MM.1S (cell line): ENCODE measurements around the gene TMX1.

Experiments
- DNase-seq: peaks from one replicate; pipeline ENCODE4 v3.0.0-alpha.2; 2015
- H2AFZ ChIP-seq: fragments of 300-600 bp; sonication (generic); 2 replicates; pipeline ENCODE4 v1.6.0; 2016; ENCODE audit warnings: antibody characterized with exemption, low read length
- H3F3A ChIP-seq: fragments of 300-600 bp; sonication (generic); 2 replicates; pipeline ENCODE4 v1.6.1; 2016; ENCODE audit warnings: mild to moderate bottlenecking, antibody characterized with exemption, low read length, moderate library complexity, mixed read lengths; ENCODE audit not compliant: insufficient read depth
- H3K27ac ChIP-seq: fragments of 300-600 bp; sonication (generic); 2 replicates; pipeline ENCODE4 v1.5.1; 2016; ENCODE audit warnings: mild to moderate bottlenecking, low read length
- H3K27me3 ChIP-seq: fragments of 300-600 bp; sonication (generic); replicated peaks from 2 replicates; pipeline ENCODE4 v1.6.0; 2016; ENCODE audit warnings: low read length; ENCODE audit not compliant: insufficient read depth
- H3K36me3 ChIP-seq: fragments of 300-600 bp; sonication (generic); replicated peaks from 2 replicates; pipeline ENCODE4 v1.6.1; 2016; ENCODE audit warnings: mild to moderate bottlenecking, low read length, mixed read lengths; ENCODE audit not compliant: insufficient read depth
- H3K4me1 ChIP-seq: fragments of 300-600 bp; sonication (generic); 2 replicates; pipeline ENCODE4 v1.6.1; 2016; ENCODE audit warnings: low read length, mixed read lengths
- H3K4me2 ChIP-seq: fragments of 300-600 bp; sonication (generic); 2 replicates; pipeline ENCODE4 v1.6.0; 2016; ENCODE audit warnings: low read depth, low read length
- H3K4me3 ChIP-seq: fragments of 300-600 bp; sonication (generic); 2 replicates; pipeline ENCODE4 v1.5.1; 2016; ENCODE audit warnings: low read length, mixed read lengths
- H3K79me2 ChIP-seq: fragments of 300-600 bp; sonication (generic); 2 replicates; pipeline ENCODE4 v1.6.1; 2016; ENCODE audit warnings: mixed run types, low read length, mixed read lengths
- H3K9ac ChIP-seq: fragments of 300-600 bp; sonication (generic); 2 replicates; pipeline ENCODE4 v1.6.1; 2016; ENCODE audit warnings: low read length, mixed read lengths
- H3K9me2 ChIP-seq: fragments of 300-600 bp; sonication (generic); replicated peaks from 2 replicates; pipeline ENCODE4 v1.6.1; 2016; ENCODE audit warnings: mild to moderate bottlenecking, low read length, mixed read lengths; ENCODE audit not compliant: insufficient read depth
- H3K9me3 ChIP-seq: fragments of 300-600 bp; sonication (generic); replicated peaks from 2 replicates; pipeline ENCODE4 v1.6.1; 2016; ENCODE audit warnings: mild to moderate bottlenecking, low read length, mixed read lengths; ENCODE audit not compliant: insufficient read depth
- H4K20me1 ChIP-seq: fragments of 300-600 bp; sonication (generic); 2 replicates; pipeline ENCODE4 v1.6.1; 2016; ENCODE audit warnings: mild to moderate bottlenecking, low read length, moderate library complexity, mixed read lengths; ENCODE audit not compliant: insufficient read depth
- EZH2 ChIP-seq: fragments of 300-600 bp; sonication (generic); optimal IDR thresholded peaks from 2 replicates; pipeline ENCODE3; 2017; ENCODE audit warnings: low read depth, mild to moderate bottlenecking, antibody characterized with exemption, low read length, mixed read lengths
- EZH2phosphoT487 ChIP-seq: fragments of 300-600 bp; sonication (generic); IDR thresholded peaks from 2 replicates; pipeline ENCODE4 v1.6.1; 2018; ENCODE audit warnings: antibody characterized with exemption, low read length
- TF ChIP-seq, protein P1 (sequence below): fragments of 300-600 bp; sonication (generic); IDR thresholded peaks from 2 replicates; pipeline ENCODE4 v1.5.1; 2016; ENCODE audit warnings: antibody characterized with exemption, low read length, mixed read lengths

Gene TMX1

GRCh38 chr14:51253880-51254279, 13.8 kb downstream of the TMX1 start:
- Histone ChIP-seq H3K9me2 (no peaks in the 10 kb centered on the region), H3K27me3 (no peaks in the 10 kb centered on the region), H4K20me1 (no peaks in the 10 kb centered on the region), H3F3A (no peaks in the 10 kb centered on the region), H3K36me3 (no peaks in the 10 kb centered on the region), H3K27ac (no peak overlapping the region), H3K9me3 (no peaks in the 10 kb centered on the region), H3K4me2 (no peak overlapping the region), H2AFZ (no peak overlapping the region), H3K9ac (no peak overlapping the region), H3K4me1 (no peaks in the 10 kb centered on the region), H3K4me3 (no peak overlapping the region), H3K79me2 (no peaks in the 10 kb centered on the region)
- no peak for TF ChIP-seq EZH2
- TF ChIP-seq, protein P1, sequence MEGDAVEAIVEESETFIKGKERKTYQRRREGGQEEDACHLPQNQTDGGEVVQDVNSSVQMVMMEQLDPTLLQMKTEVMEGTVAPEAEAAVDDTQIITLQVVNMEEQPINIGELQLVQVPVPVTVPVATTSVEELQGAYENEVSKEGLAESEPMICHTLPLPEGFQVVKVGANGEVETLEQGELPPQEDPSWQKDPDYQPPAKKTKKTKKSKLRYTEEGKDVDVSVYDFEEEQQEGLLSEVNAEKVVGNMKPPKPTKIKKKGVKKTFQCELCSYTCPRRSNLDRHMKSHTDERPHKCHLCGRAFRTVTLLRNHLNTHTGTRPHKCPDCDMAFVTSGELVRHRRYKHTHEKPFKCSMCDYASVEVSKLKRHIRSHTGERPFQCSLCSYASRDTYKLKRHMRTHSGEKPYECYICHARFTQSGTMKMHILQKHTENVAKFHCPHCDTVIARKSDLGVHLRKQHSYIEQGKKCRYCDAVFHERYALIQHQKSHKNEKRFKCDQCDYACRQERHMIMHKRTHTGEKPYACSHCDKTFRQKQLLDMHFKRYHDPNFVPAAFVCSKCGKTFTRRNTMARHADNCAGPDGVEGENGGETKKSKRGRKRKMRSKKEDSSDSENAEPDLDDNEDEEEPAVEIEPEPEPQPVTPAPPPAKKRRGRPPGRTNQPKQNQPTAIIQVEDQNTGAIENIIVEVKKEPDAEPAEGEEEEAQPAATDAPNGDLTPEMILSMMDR, result no peak
- no peak for TF ChIP-seq EZH2phosphoT487
- DNase-seq, result no peak

- H4K20me1 ChIP-seq, result no peaks in the 10 kb centered on the region
- TF ChIP-seq EZH2phosphoT487 (no peak), EZH2 (no peak)
- TF ChIP-seq, protein P1, result no peak
- H3K79me2 ChIP-seq, result no peaks in the 10 kb centered on the region
- no peaks in the 10 kb centered on the region for H3K9me2 ChIP-seq
- no peak for DNase-seq
- H3K4me2 ChIP-seq, result no peak overlapping the region
- H3K27ac ChIP-seq, result no peak overlapping the region
- H3F3A ChIP-seq, result no peaks in the 10 kb centered on the region
- H2AFZ ChIP-seq, result no peak overlapping the region
- H3K27me3 ChIP-seq, result no peaks in the 10 kb centered on the region
- no peaks in the 10 kb centered on the region for H3K9me3 ChIP-seq
- H3K4me3 ChIP-seq, result no peak overlapping the region
- no peak overlapping the region for H3K9ac ChIP-seq
- no peaks in the 10 kb centered on the region for H3K4me1 ChIP-seq
- H3K36me3 ChIP-seq, result no peaks in the 10 kb centered on the region
These were observed 18.2 kb downstream of the TMX1 start for GRCh38 chr14:51258280-51258679.

GRCh38 chr14:51258788-51259187, 18.7 kb downstream of the TMX1 start:
- Histone ChIP-seq H3K79me2 (no peaks in the 10 kb centered on the region), H4K20me1 (no peaks in the 10 kb centered on the region), H3K9me3 (no peaks in the 10 kb centered on the region), H3F3A (no peaks in the 10 kb centered on the region), H3K27ac (no peak overlapping the region), H3K4me3 (no peak overlapping the region), H3K9ac (no peak overlapping the region), H3K4me2 (no peak overlapping the region), H3K9me2 (no peaks in the 10 kb centered on the region), H2AFZ (no peak overlapping the region), H3K27me3 (no peaks in the 10 kb centered on the region), H3K4me1 (no peaks in the 10 kb centered on the region), H3K36me3 (no peaks in the 10 kb centered on the region)
- no peak for DNase-seq
- no peak for TF ChIP-seq EZH2
- TF ChIP-seq, protein P1, result no peak
